SK-N-SH treated with all-trans-retinoic acid at 6 μM for 48 hours (cell line): ENCODE measurements around the gene COPZ2.

Experiments used
- ATAC-seq: fragments of 200-7000 bp; cut with Tn5 transposase; 3 replicates; pipeline ENCODE4 v1.9.1; 2020; ENCODE audit warnings: mild to moderate bottlenecking, moderate library complexity
- ARNTL ChIP-seq: fragments of 450-650 bp; formaldehyde crosslinking; IDR thresholded peaks from 2 replicates; pipeline ENCODE4 v1.5.0; 2020; ENCODE audit warnings: low read depth, mild to moderate bottlenecking, moderate library complexity, borderline replicate concordance
- BACH2 ChIP-seq: fragments of 250-450 bp; sonication (Bioruptor Pico); IDR thresholded peaks from 2 replicates; pipeline ENCODE4 v1.9.0; 2021; ENCODE audit warnings: mild to moderate bottlenecking, borderline replicate concordance
- ESRRG ChIP-seq: fragments of 250-450 bp; sonication (Bioruptor Pico); IDR thresholded peaks from 2 replicates; pipeline ENCODE4 v1.6.1; 2021; ENCODE audit warnings: mild to moderate bottlenecking
- OSR1 ChIP-seq: fragments of 250-450 bp; sonication (Bioruptor Pico); IDR thresholded peaks from 2 replicates; pipeline ENCODE4 v1.8.0; 2022; ENCODE audit warnings: moderate library complexity, mild to moderate bottlenecking, inconsistent platforms
- PPARA ChIP-seq: fragments of 250-450 bp; sonication (Bioruptor Pico); IDR thresholded peaks from 2 replicates; pipeline ENCODE4 v1.5.0; 2020; ENCODE audit warnings: mild to moderate bottlenecking, borderline replicate concordance
- RARB ChIP-seq: fragments of 250-450 bp; sonication (Bioruptor Pico); IDR thresholded peaks from 2 replicates; pipeline ENCODE4 v1.8.0; 2021; ENCODE audit warnings: mild to moderate bottlenecking, moderate library complexity
- SNAI2 ChIP-seq: fragments of 250-450 bp; sonication (Bioruptor Pico); IDR thresholded peaks from 2 replicates; pipeline ENCODE4 v1.5.0; 2020; ENCODE audit warnings: mild to moderate bottlenecking, moderate library complexity
- TCF4 ChIP-seq: fragments of 250-450 bp; sonication (Bioruptor Pico); IDR thresholded peaks from 2 replicates; pipeline ENCODE4 v1.8.0; 2021; ENCODE audit warnings: mild to moderate bottlenecking, moderate library complexity, borderline replicate concordance
- ZC3H10 ChIP-seq: fragments of 250-450 bp; sonication (Bioruptor Pico); IDR thresholded peaks from 2 replicates; pipeline ENCODE4 v1.5.1; 2021; ENCODE audit warnings: mild to moderate bottlenecking, moderate library complexity
- ZFP3 ChIP-seq: fragments of 250-450 bp; sonication (Bioruptor Pico); IDR thresholded peaks from 2 replicates; pipeline ENCODE4 v1.5.0; 2020; ENCODE audit warnings: mild to moderate bottlenecking, moderate library complexity
- ZFP30 ChIP-seq: fragments of 450-650 bp; formaldehyde crosslinking; IDR thresholded peaks from 2 replicates; pipeline ENCODE4 v1.5.0; 2022; ENCODE audit warnings: mild to moderate bottlenecking, moderate library complexity
- ZNF565 ChIP-seq: fragments of 450-650 bp; formaldehyde crosslinking; conservative IDR thresholded peaks from 2 replicates; pipeline ENCODE4 v1.5.0; 2020; ENCODE audit warnings: low read depth, mild to moderate bottlenecking, moderate library complexity
- ZNF8 ChIP-seq: fragments of 450-650 bp; formaldehyde crosslinking; IDR thresholded peaks from 2 replicates; pipeline ENCODE4 v1.5.0; 2020; ENCODE audit warnings: mild to moderate bottlenecking, moderate library complexity
- TF ChIP-seq, protein P1 (sequence below): fragments of 250-450 bp; sonication (Bioruptor Pico); IDR thresholded peaks from 2 replicates; pipeline ENCODE4 v1.8.0; 2020; ENCODE audit warnings: mild to moderate bottlenecking, moderate library complexity, borderline replicate concordance
- TF ChIP-seq, protein P2 (sequence below): fragments of 250-450 bp; sonication (Bioruptor Pico); IDR thresholded peaks from 2 replicates; pipeline ENCODE4 v1.8.0; 2021; ENCODE audit warnings: low read depth, mild to moderate bottlenecking, moderate library complexity, borderline replicate concordance
- TF ChIP-seq, protein P3 (sequence below): fragments of 250-450 bp; sonication (Bioruptor Pico); IDR thresholded peaks from 2 replicates; pipeline ENCODE4 v1.5.0; 2020; ENCODE audit warnings: mild to moderate bottlenecking, moderate library complexity

The COPZ2 gene

DNA sequence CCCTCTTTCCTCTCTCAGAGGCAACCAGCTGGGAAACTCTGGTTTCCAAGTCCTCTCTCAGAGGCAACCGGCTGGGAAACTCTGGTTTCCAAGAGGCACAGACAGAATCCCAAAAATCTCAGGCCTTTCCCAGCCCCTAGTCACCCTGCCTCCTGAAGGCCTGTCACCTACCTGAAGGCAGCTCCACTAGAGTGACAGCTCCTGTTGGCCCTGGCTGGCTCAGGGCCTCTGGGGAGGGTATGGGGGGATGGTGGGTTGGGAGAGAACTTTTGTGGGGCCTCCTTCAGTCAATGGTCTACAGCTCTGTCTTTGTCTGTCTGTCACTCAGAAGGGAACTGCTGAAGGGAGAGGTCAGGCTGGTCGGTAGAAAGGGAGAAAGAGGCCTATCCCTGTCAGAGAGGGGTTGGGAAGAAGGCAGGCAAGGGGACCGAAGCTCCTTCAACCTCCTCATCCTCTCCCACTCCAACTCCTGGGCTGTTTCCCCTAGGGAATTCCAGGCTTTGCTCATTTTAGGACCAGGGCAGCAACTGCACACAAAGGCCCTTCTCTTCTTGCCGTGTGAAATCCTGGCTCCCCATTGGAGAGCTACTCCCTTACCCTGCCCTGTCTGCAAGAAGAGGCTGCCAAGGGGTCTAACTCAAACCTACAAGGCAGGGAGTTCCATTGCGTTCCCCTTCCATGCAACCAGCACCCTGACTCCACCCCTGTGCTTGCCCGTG lies 23.6 kb downstream of the COPZ2 start:
- ATAC-seq, result no peak
- no peak for TF ChIP-seq ZFP3 (CRISPR knock-in tag)
- TF ChIP-seq TCF4 (CRISPR knock-in tag), result no peak
- TF ChIP-seq, protein P1, sequence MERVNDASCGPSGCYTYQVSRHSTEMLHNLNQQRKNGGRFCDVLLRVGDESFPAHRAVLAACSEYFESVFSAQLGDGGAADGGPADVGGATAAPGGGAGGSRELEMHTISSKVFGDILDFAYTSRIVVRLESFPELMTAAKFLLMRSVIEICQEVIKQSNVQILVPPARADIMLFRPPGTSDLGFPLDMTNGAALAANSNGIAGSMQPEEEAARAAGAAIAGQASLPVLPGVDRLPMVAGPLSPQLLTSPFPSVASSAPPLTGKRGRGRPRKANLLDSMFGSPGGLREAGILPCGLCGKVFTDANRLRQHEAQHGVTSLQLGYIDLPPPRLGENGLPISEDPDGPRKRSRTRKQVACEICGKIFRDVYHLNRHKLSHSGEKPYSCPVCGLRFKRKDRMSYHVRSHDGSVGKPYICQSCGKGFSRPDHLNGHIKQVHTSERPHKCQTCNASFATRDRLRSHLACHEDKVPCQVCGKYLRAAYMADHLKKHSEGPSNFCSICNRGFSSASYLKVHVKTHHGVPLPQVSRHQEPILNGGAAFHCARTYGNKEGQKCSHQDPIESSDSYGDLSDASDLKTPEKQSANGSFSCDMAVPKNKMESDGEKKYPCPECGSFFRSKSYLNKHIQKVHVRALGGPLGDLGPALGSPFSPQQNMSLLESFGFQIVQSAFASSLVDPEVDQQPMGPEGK (CRISPR knock-in tag), result no peak
- no peak for TF ChIP-seq ZC3H10
- TF ChIP-seq ARNTL (CRISPR knock-in tag), result no peak
- TF ChIP-seq SNAI2 (CRISPR knock-in tag), result no peak

DNA sequence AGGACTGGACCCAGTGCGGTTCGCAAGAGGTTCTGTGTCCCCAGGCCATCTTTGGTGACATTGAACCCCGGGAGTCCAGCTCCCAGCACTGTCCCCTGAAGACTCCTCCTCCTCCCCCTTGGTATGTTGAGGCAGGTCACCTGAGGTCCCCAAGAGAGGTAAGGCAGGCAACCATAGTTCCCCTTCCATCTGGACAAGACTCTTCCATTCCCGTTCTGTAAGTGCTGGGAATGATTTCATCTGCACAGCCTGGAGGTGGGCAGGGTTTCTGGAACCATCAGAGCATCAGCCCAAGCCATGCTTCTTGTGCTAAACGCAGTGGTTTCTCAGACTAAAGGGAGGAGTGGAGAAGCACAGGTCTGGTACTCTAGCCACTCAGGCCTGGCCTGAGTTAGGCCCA lies 24.9 kb downstream of the COPZ2 start:
- ATAC-seq, result peak; percentile 7; the same call in 2 of the 3 replicates

DNA sequence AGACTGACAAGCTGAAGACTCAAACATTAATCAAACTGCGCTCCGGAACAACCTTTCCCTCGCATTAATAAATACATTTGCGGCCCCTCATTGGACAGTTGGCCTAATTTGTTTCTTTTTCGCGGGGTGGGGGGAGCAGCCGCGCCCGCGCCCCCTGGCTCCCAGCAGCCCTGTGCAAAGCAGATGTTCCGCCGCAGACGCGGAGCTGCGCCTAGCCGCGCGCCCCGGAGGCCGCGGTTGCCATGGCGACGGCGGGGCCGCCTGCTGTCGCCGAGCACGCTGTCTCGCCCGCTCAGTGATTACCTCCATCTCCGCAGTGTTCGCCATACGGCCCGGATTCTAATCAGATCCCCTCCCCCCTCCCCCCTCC lies 25.5 kb downstream of the COPZ2 start:
- ATAC-seq, result peak; percentile 62

More for the DNA sequence above, 24.9 kb downstream of the COPZ2 start:
- TF ChIP-seq BACH2 (CRISPR knock-in tag), result no peak
- TF ChIP-seq ESRRG (CRISPR knock-in tag), result no peak
- no peak for TF ChIP-seq PPARA (CRISPR knock-in tag)
- no peak for TF ChIP-seq ZNF565 (CRISPR knock-in tag)
- TF ChIP-seq OSR1 (CRISPR knock-in tag), result no peak
- TF ChIP-seq RARB (CRISPR knock-in tag), result no peak
- no peak for TF ChIP-seq ZFP30 (CRISPR knock-in tag)
- TF ChIP-seq, protein P2, sequence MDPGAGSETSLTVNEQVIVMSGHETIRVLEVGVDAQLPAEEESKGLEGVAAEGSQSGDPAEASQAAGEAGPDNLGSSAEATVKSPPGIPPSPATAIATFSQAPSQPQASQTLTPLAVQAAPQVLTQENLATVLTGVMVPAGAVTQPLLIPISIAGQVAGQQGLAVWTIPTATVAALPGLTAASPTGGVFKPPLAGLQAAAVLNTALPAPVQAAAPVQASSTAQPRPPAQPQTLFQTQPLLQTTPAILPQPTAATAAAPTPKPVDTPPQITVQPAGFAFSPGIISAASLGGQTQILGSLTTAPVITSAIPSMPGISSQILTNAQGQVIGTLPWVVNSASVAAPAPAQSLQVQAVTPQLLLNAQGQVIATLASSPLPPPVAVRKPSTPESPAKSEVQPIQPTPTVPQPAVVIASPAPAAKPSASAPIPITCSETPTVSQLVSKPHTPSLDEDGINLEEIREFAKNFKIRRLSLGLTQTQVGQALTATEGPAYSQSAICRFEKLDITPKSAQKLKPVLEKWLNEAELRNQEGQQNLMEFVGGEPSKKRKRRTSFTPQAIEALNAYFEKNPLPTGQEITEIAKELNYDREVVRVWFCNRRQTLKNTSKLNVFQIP (CRISPR knock-in tag), result no peak
- TF ChIP-seq ZNF8 (CRISPR knock-in tag), result no peak

More for the DNA sequence above, 25.5 kb downstream of the COPZ2 start:
- no peak for TF ChIP-seq RARB (CRISPR knock-in tag)
- TF ChIP-seq, protein P1 (CRISPR knock-in tag), result peak; percentile 74; the same call in 1 of the 2 replicates
- 0 out of 2 replicates have a peak, but pooled peaks have one; percentile 2 for TF ChIP-seq ZNF8 (CRISPR knock-in tag)
- peak; percentile 71; the same call in 1 of the 2 replicates for TF ChIP-seq TCF4 (CRISPR knock-in tag)
- TF ChIP-seq, protein P3, sequence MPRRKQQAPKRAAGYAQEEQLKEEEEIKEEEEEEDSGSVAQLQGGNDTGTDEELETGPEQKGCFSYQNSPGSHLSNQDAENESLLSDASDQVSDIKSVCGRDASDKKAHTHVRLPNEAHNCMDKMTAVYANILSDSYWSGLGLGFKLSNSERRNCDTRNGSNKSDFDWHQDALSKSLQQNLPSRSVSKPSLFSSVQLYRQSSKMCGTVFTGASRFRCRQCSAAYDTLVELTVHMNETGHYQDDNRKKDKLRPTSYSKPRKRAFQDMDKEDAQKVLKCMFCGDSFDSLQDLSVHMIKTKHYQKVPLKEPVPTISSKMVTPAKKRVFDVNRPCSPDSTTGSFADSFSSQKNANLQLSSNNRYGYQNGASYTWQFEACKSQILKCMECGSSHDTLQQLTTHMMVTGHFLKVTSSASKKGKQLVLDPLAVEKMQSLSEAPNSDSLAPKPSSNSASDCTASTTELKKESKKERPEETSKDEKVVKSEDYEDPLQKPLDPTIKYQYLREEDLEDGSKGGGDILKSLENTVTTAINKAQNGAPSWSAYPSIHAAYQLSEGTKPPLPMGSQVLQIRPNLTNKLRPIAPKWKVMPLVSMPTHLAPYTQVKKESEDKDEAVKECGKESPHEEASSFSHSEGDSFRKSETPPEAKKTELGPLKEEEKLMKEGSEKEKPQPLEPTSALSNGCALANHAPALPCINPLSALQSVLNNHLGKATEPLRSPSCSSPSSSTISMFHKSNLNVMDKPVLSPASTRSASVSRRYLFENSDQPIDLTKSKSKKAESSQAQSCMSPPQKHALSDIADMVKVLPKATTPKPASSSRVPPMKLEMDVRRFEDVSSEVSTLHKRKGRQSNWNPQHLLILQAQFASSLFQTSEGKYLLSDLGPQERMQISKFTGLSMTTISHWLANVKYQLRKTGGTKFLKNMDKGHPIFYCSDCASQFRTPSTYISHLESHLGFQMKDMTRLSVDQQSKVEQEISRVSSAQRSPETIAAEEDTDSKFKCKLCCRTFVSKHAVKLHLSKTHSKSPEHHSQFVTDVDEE (CRISPR knock-in tag), result peak; percentile 38; the same call in 1 of the 2 replicates
- no peak for TF ChIP-seq ESRRG (CRISPR knock-in tag)
- no peak for TF ChIP-seq ZC3H10
